K562 (cell line): ENCODE measurements around the gene CBX4. TPM values are rescaled to one million over a fixed set of nuclear protein-coding genes. Genes with fewer than 3 reads are reported as not detected.

Source experiments
- BRD4 ChIP-seq: fragments of 200-600 bp; sonication (generic); IDR thresholded peaks from 2 replicates; pipeline ENCODE4 v1.6.1; 2017; ENCODE audit warnings: inconsistent platforms
- CBX3 ChIP-seq, 2 experiments: IDR thresholded peaks; 1 replicate in 1 of 2; 2 replicates in 1 of 2; pipeline ENCODE4 v1.6.1; 2012; ENCODE audit warnings: inconsistent platforms in 2 of 2, low read length in 2 of 2, borderline replicate concordance in 1 of 2, control low read depth in 1 of 2
- CHD1 ChIP-seq: fragments of 200-600 bp; sonication (generic); IDR thresholded peaks from one replicate; pipeline ENCODE4 v1.6.1; 2012; ENCODE audit warnings: mild to moderate bottlenecking, moderate library complexity, low read length, inconsistent platforms
- FOXP1 ChIP-seq: sonication (generic); formaldehyde crosslinking; IDR thresholded peaks from 2 replicates; pipeline ENCODE4 v1.8.0; 2022; ENCODE audit warnings: mild to moderate bottlenecking, missing genetic modification reagents
- GTF2B ChIP-seq: IDR thresholded peaks from 2 replicates; pipeline ENCODE4 v1.6.1; 2011; ENCODE audit not compliant: insufficient read length; ENCODE audit errors: extremely low read depth
- HOMEZ ChIP-seq: fragments of 250-450 bp; sonication (Bioruptor Pico); IDR thresholded peaks from 2 replicates; pipeline ENCODE4 v1.4.0; 2020; ENCODE audit warnings: mild to moderate bottlenecking, moderate library complexity
- ILK ChIP-seq: fragments of 450-650 bp; IDR thresholded peaks from 2 replicates; pipeline ENCODE4 v1.6.1; 2016; ENCODE audit warnings: missing genetic modification characterization, low read depth, mild to moderate bottlenecking, missing compliant biosample characterization, moderate library complexity, borderline replicate concordance
- LARP7 ChIP-seq: fragments of 450-650 bp; IDR thresholded peaks from 2 replicates; pipeline ENCODE4 v1.6.1; 2016
- MCM3 ChIP-seq: fragments of 450-650 bp; IDR thresholded peaks from 2 replicates; pipeline ENCODE4 v1.6.1; 2016
- NCOA6 ChIP-seq: fragments of 450-650 bp; IDR thresholded peaks from 2 replicates; pipeline ENCODE4 v1.6.1; 2017; ENCODE audit warnings: mild to moderate bottlenecking
- NCOR1 ChIP-seq: fragments of 450-650 bp; IDR thresholded peaks from 2 replicates; pipeline ENCODE4 v1.6.1; 2016; ENCODE audit warnings: mild to moderate bottlenecking, moderate library complexity
- NFE2 ChIP-seq: IDR thresholded peaks from 2 replicates; pipeline ENCODE4 v1.6.1; 2014; ENCODE audit warnings: antibody characterized with exemption, low read depth
- NFYB ChIP-seq: IDR thresholded peaks from 2 replicates; pipeline ENCODE4 v1.6.1; 2011; ENCODE audit warnings: mild to moderate bottlenecking, moderate library complexity; ENCODE audit not compliant: insufficient read length; ENCODE audit errors: extremely low read depth
- POLR2A ChIP-seq: fragments of 450-650 bp; conservative IDR thresholded peaks from 2 replicates; pipeline ENCODE4 v1.6.1; 2016
- POLR3A ChIP-seq: IDR thresholded peaks from 2 replicates; pipeline ENCODE4 v1.6.1; 2011; ENCODE audit warnings: borderline replicate concordance, mild to moderate bottlenecking, moderate library complexity; ENCODE audit not compliant: insufficient read length, insufficient read depth; ENCODE audit errors: extremely low read depth
- RREB1 ChIP-seq: fragments of 250-450 bp; sonication (Bioruptor Pico); IDR thresholded peaks from 2 replicates; pipeline ENCODE4 v1.4.0; 2020
- SIRT6 ChIP-seq: IDR thresholded peaks from one replicate; pipeline ENCODE4 v1.6.1; 2012; ENCODE audit warnings: low read depth, mild to moderate bottlenecking, control low read depth, inconsistent platforms, low read length, moderate library complexity
- ZBTB34 ChIP-seq: fragments of 250-450 bp; sonication (Bioruptor Pico); IDR thresholded peaks from 2 replicates; pipeline ENCODE4 v1.8.0; 2021; ENCODE audit warnings: mild to moderate bottlenecking, moderate library complexity
- ZNF224 ChIP-seq: sonication (generic); formaldehyde crosslinking; IDR thresholded peaks from 2 replicates; pipeline ENCODE4 v1.8.0; 2022; ENCODE audit warnings: mild to moderate bottlenecking, missing genetic modification reagents
- ZNF507 ChIP-seq: conservative IDR thresholded peaks from 2 replicates; pipeline ENCODE4 v1.6.1; 2017; ENCODE audit warnings: missing genetic modification characterization, missing compliant biosample characterization
- polyA plus RNA-seq, 8 experiments: library from polyadenylated mRNA; depleted of rRNA in 4 of 8; stranded (reverse) in 5 of 8; unstranded in 3 of 8; fragments of >200 nt; fragmentation: Nextera tagmentation in 2 of 8; fragmentation: Illumina TruSeq in 1 of 8; extraction: Ambion mirVana in 2 of 8; extraction: Trizol in 1 of 8; gene quantifications; 2 replicates each; pipeline versions ENCODE4 v1.2.1 to v1.2.3, GENCODE V29; 2011 to 2014; ENCODE audit warnings: inconsistent platforms in 1 of 8, missing spikeins in 1 of 8
- total RNA-seq, 7 experiments: library from RNA; depleted of rRNA in 6 of 7; stranded (reverse); fragments of >200 nt in 6 of 7; fragmentation: Illumina TruSeq in 2 of 7; extraction: Trizol in 2 of 7; gene quantifications; 2 replicates each; pipeline versions ENCODE4 v1.2.1 to v1.2.3, GENCODE V29; 2011 to 2021; ENCODE audit warnings: low replicate concordance in 1 of 7

The CBX4 gene
- total and polyA plus RNA-seq, 9 of the 15 experiments (the other 6 are each of a cell fraction or from before 2014, with no cell fraction given) = 0.98 to 50.5 (median 10.0) TPM

- TF ChIP-seq NCOR1 = no peak
- no peak for TF ChIP-seq MCM3
- TF ChIP-seq ZNF224 (CRISPR knock-in tag) = no peak
- no peak for TF ChIP-seq ILK
- TF ChIP-seq LARP7 = no peak
- TF ChIP-seq ZNF507 (tag) = no peak
- TF ChIP-seq RREB1 (CRISPR knock-in tag) = no peak
- TF ChIP-seq NFYB = no peak
- no peak for TF ChIP-seq BRD4
- TF ChIP-seq NCOA6 = no peak
- no peak for TF ChIP-seq CBX3 (IDR thresholded peaks at IDR 0.05; ENCODE audit: borderline replicate concordance in 1 of 2, low read length in 2 of 2)
- no peak for TF ChIP-seq SIRT6
- no peak for TF ChIP-seq FOXP1
- no peak for TF ChIP-seq POLR3A
- TF ChIP-seq CHD1 = no peak
- TF ChIP-seq ZBTB34 = no peak
- TF ChIP-seq GTF2B = no peak
- TF ChIP-seq HOMEZ (CRISPR knock-in tag) = no peak
- no peak for TF ChIP-seq NFE2
- TF ChIP-seq POLR2A = no peak; the same call in 1 of the 2 replicates
Measured at GRCh38 chr17:79833744-79834564, 5.3 kb downstream of the CBX4 start (continued).
